Tibial nerve (tissue), 4 donors: ENCODE measurements around the gene CCDC148. TPM values are rescaled to one million over a fixed set of nuclear protein-coding genes. Genes with fewer than 3 reads are reported as not detected.

ENCODE experiments used
- DNase-seq, 2 donors: peaks; one replicate each; pipeline ENCODE4 v3.0.0-alpha.2; 2019; ENCODE audit warnings: low spot score in 2 of 2
- H3K27ac ChIP-seq, 4 donors: fragments of 200-600 bp; sonication (generic) in 3 of 4; one replicate each; pipeline ENCODE4 v1.5.1; 2017 to 2019; ENCODE audit warnings: mild to moderate bottlenecking in 1 of 4
- H3K27me3 ChIP-seq, 2 donors: fragments of 200-600 bp; sonication (generic) in 1 of 2; one replicate each; pipeline versions ENCODE4 v1.5.1 to v1.6.0; 2017 to 2019
- H3K36me3 ChIP-seq, 3 donors: fragments of 200-600 bp; sonication (generic); one replicate each; pipeline ENCODE4 v1.5.1; 2018 to 2019
- H3K4me1 ChIP-seq, 4 donors: fragments of 200-600 bp; sonication (generic) in 3 of 4; one replicate each; pipeline ENCODE4 v1.5.1; 2017 to 2019
- H3K4me3 ChIP-seq, 4 donors: fragments of 200-600 bp; sonication (generic) in 3 of 4; one replicate each; pipeline ENCODE4 v1.5.1; 2017 to 2019; ENCODE audit warnings: mild to moderate bottlenecking in 1 of 4, moderate library complexity in 1 of 4
- H3K9me3 ChIP-seq, 4 donors: fragments of 200-600 bp; sonication (generic) in 3 of 4; one replicate each; pipeline ENCODE4 v1.5.1; 2017 to 2019
- EP300 ChIP-seq, 2 donors: sonication (generic); formaldehyde crosslinking; IDR thresholded peaks; one replicate each; pipeline ENCODE4 v1.6.1; 2017; ENCODE audit warnings: antibody characterized with exemption in 2 of 2, mild to moderate bottlenecking in 1 of 2
- POLR2A ChIP-seq, 2 donors: fragments of 450-650 bp; IDR thresholded peaks; one replicate each; pipeline ENCODE4 v1.6.1; 2017; ENCODE audit warnings: antibody characterized with exemption in 2 of 2, mild to moderate bottlenecking in 2 of 2, moderate library complexity in 2 of 2
- WGBS, 2 donors: methylation state at CpG; one replicate each; pipeline ENCODE4 v1.1.5; 2018; 5-methylcytosine and 5-hydroxymethylcytosine counted together
- total RNA-seq, 4 donors: library from RNA; depleted of rRNA; stranded (reverse); fragments of >200 nt; gene quantifications; one replicate each; pipeline ENCODE4 v1.1.0, GENCODE V29; 2016
- TF ChIP-seq, protein P1 (sequence below), 5 experiments: fragments of 200-600 bp in 3 of 5; fragments of 450-650 bp in 2 of 5; sonication (generic) in 3 of 5; IDR thresholded peaks; one replicate each; pipeline ENCODE4 v1.5.1; 2016 to 2019; ENCODE audit warnings: antibody characterized with exemption in 5 of 5, mild to moderate bottlenecking in 3 of 5, moderate library complexity in 2 of 5

Gene CCDC148
- total RNA-seq, 4 donors from 2014 or later: 0.30 to 2.5 (median 1.9) TPM

GRCh38 chr2:158191076-158191895 is 265.3 kb downstream of the CCDC148 start:
- TF ChIP-seq, protein P1, sequence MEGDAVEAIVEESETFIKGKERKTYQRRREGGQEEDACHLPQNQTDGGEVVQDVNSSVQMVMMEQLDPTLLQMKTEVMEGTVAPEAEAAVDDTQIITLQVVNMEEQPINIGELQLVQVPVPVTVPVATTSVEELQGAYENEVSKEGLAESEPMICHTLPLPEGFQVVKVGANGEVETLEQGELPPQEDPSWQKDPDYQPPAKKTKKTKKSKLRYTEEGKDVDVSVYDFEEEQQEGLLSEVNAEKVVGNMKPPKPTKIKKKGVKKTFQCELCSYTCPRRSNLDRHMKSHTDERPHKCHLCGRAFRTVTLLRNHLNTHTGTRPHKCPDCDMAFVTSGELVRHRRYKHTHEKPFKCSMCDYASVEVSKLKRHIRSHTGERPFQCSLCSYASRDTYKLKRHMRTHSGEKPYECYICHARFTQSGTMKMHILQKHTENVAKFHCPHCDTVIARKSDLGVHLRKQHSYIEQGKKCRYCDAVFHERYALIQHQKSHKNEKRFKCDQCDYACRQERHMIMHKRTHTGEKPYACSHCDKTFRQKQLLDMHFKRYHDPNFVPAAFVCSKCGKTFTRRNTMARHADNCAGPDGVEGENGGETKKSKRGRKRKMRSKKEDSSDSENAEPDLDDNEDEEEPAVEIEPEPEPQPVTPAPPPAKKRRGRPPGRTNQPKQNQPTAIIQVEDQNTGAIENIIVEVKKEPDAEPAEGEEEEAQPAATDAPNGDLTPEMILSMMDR (IDR thresholded peaks at IDR 0.05): no peak
- TF ChIP-seq POLR2A (IDR thresholded peaks at IDR 0.05): no peak
- TF ChIP-seq EP300 (IDR thresholded peaks at IDR 0.05): no peak
- Histone ChIP-seq H3K27ac (peak overlapping the region in 3 of 4 donors; percentile 10 to 61 (median 21)), H3K9me3 (no peaks in the 10 kb centered on the region), H3K27me3 (no peaks in the 10 kb centered on the region), H3K4me3 (peak overlapping the region in 2 of 4 donors; percentile 2 to 14), H3K4me1 (peaks cover 0 to 14% (median 2%) of the 10 kb centered on the region in 4 donors), H3K36me3 (no peaks in the 10 kb centered on the region)
- 23 to 26% methylated on average over 7 of the region's 7 CpGs for WGBS, 2 donors
- DNase-seq: no peak

GRCh38 chr2:158189526-158189925 is 267.0 kb downstream of the CCDC148 start:
- Histone ChIP-seq H3K4me1 (peaks cover 0 to 14% (median 2%) of the 10 kb centered on the region in 4 donors), H3K4me3 (no peak overlapping the region), H3K36me3 (no peaks in the 10 kb centered on the region), H3K27me3 (no peaks in the 10 kb centered on the region), H3K9me3 (no peaks in the 10 kb centered on the region), H3K27ac (no peak overlapping the region)
- no peak for DNase-seq
- TF ChIP-seq EP300 (IDR thresholded peaks at IDR 0.05) (no peak), POLR2A (IDR thresholded peaks at IDR 0.05) (no peak)
- TF ChIP-seq, protein P1 (IDR thresholded peaks at IDR 0.05): no peak

DNA sequence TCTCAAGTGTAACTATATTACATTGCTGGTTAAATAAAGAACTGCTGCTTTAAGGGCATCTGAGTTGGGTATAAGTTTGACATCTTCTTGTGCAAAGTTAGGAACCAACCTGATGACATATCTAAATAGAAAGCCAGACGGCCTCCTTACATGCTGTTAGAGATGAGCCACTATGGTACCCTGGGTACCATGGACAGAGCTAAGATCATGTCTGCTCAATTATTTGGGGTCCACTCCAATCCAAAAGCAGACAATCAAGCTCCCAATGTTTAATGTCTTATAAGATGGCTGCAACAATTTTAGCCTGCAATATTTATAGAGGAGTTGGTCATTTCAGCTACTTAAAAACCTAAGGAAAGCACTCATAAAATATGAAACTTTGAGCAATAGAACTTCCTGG is 268.6 kb downstream of the CCDC148 start:
- TF ChIP-seq, protein P1 (IDR thresholded peaks at IDR 0.05): no peak
- TF ChIP-seq EP300 (IDR thresholded peaks at IDR 0.05) (no peak), POLR2A (IDR thresholded peaks at IDR 0.05) (no peak)
- 77 to 90% methylated on average over 1 of the region's 1 CpG for WGBS, 2 donors
- no peaks in the 10 kb centered on the region for H3K9me3 ChIP-seq

DNA sequence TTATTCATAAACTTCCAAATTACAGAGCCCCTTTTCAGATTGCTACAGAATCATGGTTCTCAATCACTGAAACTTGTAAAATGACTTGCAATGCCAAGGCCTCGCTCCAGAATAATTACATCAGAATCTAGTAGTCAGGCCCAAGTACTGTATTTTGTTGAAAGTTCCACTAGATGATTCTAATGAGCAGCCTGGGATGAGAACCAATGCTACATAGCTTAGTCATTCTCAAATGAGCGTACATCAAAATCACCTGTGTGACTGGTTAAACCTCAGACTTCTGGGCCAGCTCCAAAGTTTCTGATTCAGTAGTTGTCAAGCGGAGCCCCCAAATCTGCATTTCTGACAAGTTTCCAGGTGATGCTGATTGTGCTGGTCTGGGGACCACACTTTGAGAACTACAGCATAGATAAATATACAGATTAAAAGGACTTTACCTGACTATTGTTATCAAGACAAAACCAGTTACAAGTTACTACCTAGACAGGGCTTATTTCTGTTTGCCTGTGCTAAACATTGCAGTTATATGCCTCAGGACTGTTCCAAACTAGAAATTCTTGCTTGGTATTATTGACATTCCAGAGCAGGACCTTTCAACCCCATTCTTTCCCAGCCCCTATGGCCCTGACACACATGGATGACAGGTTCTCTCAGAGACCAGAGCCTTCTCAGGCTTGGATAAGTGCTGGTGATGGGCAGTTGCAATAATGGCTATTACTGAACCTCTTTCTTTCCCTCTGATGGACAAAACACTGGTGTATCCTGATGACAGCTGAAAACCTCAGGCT is 271.8 kb downstream of the CCDC148 start:
- Histone ChIP-seq H3K4me1 (no peaks in the 10 kb centered on the region), H3K9me3 (no peaks in the 10 kb centered on the region), H3K4me3 (no peak overlapping the region), H3K27me3 (no peaks in the 10 kb centered on the region), H3K36me3 (no peaks in the 10 kb centered on the region), H3K27ac (no peak overlapping the region)
- no peak for DNase-seq
- TF ChIP-seq, protein P1 (IDR thresholded peaks at IDR 0.05): no peak
- no peak for TF ChIP-seq POLR2A (IDR thresholded peaks at IDR 0.05)
- no peak for TF ChIP-seq EP300 (IDR thresholded peaks at IDR 0.05)
- 76 to 88% methylated on average over 3 of the region's 3 CpGs for WGBS, 2 donors

More for the DNA sequence above, 268.6 kb downstream of the CCDC148 start:
- Histone ChIP-seq H3K27me3 (no peaks in the 10 kb centered on the region), H3K36me3 (no peaks in the 10 kb centered on the region), H3K27ac (no peak overlapping the region), H3K4me1 (peaks cover 0 to 14% (median 2%) of the 10 kb centered on the region in 4 donors), H3K4me3 (no peak overlapping the region)
- DNase-seq: no peak

DNA sequence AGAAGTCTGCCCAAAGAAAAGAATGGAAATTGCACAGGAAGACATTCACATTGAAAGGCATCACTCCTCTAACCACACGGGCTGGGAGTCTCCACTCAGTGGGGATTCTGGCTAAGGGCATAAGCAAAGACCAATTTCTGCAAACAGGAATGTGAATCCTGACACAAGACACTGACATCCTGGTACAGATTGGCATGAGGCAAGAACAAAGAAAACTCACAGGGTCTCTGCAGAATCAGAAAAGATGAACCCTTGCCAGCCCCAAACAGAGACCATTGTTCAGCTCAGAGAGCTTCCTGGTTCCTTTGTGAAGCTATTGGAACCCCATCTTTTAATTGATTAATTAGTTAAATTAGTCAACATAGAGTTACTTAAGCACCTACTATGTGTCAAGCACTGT is 272.6 kb downstream of the CCDC148 start:
- TF ChIP-seq EP300 (IDR thresholded peaks at IDR 0.05): no peak
- no peak for TF ChIP-seq POLR2A (IDR thresholded peaks at IDR 0.05)
- TF ChIP-seq, protein P1 (IDR thresholded peaks at IDR 0.05): no peak
- WGBS, 2 donors: 33 to 53% methylated on average over 1 of the region's 1 CpG
- Histone ChIP-seq H3K36me3 (no peaks in the 10 kb centered on the region), H3K4me3 (no peak overlapping the region), H3K4me1 (no peaks in the 10 kb centered on the region), H3K9me3 (no peaks in the 10 kb centered on the region), H3K27ac (no peak overlapping the region), H3K27me3 (no peaks in the 10 kb centered on the region)
- no peak for DNase-seq
